SK-N-MC (cell line): ENCODE results near the gene CTNNA2.

Experiments used
- EZH2 ChIP-seq: fragments of 200-600 bp; sonication (generic); IDR thresholded peaks from one replicate; pipeline ENCODE4 v1.6.1; 2017; ENCODE audit warnings: antibody characterized with exemption
- FOXP2 ChIP-seq: optimal IDR thresholded peaks from 2 replicates; pipeline ENCODE3; 2011; ENCODE audit warnings: mild to moderate bottlenecking, moderate library complexity; ENCODE audit not compliant: insufficient read depth; ENCODE audit errors: extremely low read length, control extremely low read depth
- POLR2AphosphoS5 ChIP-seq: IDR thresholded peaks from 2 replicates; pipeline ENCODE4 v1.6.1; 2012; ENCODE audit warnings: mild to moderate bottlenecking, low read depth, low read length, borderline replicate concordance

GRCh38 chr2:80074321-80075070 is 561.6 kb downstream of the CTNNA2 start:
- TF ChIP-seq POLR2AphosphoS5 (no peak), EZH2 (no peak), FOXP2 (no peak)
